Hematopoietic multipotent progenitor cell treated with erythropoietin and hydrocortisone succinate and interleukin-3 and kit ligand, for 8 days (in vitro differentiated cells): ENCODE data around the gene OR6C3.
"Not testable (repeated sequence)": the region's sequence is repeated elsewhere in the genome, so short reads cannot be mapped to it uniquely, and the experiment has no call there.

Experiments used
- DNase-seq: peaks from one replicate; pipeline ENCODE4 v3.0.0-alpha.2; 2015

Gene OR6C3

GRCh38 chr12:55330446-55330845 is at the start of gene OR6C3:
Gene OR6C3 (plus strand): TSS chr12:55330746. CDS start chr12:55331701, 955 bp downstream.
- no peak for DNase-seq

DNA sequence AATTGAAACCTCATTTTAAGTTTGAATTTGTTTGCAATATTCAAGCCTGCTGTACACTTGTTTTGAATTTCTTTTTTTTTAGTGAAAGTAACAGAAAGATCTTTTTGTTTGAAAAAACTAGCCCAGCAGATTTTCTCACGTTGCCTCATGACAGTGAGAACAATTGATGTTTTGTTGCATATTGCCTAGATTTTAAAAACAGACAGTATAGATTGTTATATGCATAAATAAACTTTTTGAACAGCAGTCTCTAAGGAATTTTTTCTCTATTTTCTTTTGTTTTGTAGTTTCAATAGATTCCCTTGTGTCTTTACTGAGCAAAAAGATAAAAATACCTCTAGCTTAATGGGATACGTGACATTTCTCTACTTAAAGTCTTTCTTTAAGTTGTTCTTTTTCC is 49.6 kb upstream of the OR6C3 start:
- DNase-seq: no peak

DNA sequence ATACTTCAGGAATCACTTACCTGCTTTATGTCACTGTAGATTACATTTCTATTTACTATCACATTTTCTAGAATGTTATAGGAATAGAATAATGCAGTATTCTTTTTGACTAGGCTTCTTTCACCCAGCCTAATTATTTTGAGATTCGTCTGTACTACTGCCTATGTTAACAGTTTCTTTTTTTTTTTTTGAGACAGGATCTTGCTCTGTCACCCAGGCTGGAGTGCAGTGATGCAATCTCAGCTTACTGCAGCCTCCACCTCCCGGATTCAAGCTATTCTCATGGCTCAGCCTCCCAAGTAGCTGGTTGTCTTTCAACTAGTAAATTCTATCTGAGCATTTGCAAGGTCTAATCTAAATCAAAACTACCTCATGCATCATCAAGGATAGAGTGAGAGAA is 40.5 kb upstream of the OR6C3 start:
- DNase-seq: no peak

- DNase-seq: no peak
Measured at GRCh38 chr12:55296469-55296868, 34.1 kb upstream of the OR6C3 start, which contains the start of gene OR6C6. Gene OR6C6 (minus strand): TSS chr12:55296569. CDS start chr12:55295232, 1,337 bp downstream.

DNA sequence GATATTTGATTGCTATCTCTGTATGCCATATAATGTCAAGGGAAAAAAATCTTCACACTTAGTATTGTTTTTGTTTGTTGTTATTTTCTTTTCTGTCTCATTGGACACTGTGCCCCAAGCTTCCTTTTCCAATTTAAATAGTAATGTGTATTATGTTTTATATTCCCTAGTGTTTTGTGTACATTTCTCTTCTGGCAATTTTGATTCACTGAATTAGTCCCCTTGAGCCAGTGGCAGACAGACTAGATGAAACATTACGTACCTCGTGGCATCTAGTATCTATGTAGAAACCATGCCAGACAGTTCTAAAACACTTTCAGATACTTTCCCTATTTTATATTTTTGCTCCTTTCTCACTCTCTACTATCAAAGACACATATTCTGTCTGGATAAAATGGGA is 16.5 kb upstream of the OR6C3 start, which contains the start of gene OR6C1:
TSS of gene OR6C1 (plus strand) at position 301 of the 400 bp plus-strand sequence. CDS start 6,257 bp downstream, outside the sequence.
- DNase-seq: no peak

GRCh38 chr12:55320201-55320600 is 10.3 kb upstream of the OR6C3 start:
- DNase-seq: no peak

- DNase-seq: not testable (repeated sequence)
Measured at GRCh38 chr12:55325801-55326200, 4.7 kb upstream of the OR6C3 start.

DNA sequence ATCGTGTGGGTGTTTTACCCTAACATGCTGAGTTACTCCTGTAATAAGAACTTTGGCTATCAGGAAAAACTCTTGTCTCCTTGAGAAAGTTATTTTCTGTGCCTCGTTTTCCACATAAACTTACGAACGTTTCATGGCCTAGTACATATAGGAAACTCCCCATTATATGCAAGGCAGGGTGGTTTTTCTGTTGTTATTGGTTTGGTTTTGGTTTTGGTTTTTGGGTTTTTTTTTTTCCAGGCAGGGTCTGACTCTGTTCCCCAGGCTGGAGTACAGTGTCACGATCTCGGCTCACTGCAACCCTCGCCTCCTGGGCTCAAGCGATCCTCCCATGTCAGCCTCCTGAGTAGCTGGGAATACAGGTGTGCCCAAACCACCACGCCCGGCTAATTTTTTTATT is 5.5 kb downstream of the OR6C3 start:
- no peak for DNase-seq

GRCh38 chr12:55355338-55355737 is 24.8 kb downstream of the OR6C3 start:
- not testable (repeated sequence) for DNase-seq

- no peak for DNase-seq
Measured at GRCh38 chr12:55362675-55363074, 32.1 kb downstream of the OR6C3 start, which contains the start of gene OR6C75. Gene OR6C75 (plus strand): TSS chr12:55362975. CDS start chr12:55365111, 2,136 bp downstream.

DNA sequence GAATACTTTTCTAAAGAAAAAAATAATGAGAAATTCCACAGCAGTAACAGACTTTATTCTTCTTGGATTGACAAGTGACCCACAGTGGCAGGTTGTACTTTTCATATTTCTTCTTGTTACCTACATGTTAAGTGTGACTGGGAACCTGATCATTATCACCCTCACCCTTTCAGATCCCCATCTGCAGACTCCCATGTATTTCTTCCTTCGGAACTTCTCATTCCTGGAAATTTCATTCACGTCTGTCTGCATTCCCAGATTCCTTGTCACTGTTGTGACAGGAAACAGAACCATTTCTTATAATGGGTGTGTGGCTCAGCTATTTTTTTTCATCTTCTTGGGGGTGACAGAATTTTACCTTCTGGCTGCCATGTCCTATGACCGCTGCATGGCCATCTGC is 34.5 kb downstream of the OR6C3 start:
- DNase-seq: no peak

GRCh38 chr12:55372521-55372920 is 42.0 kb downstream of the OR6C3 start:
- no peak for DNase-seq
